Chondrocyte (in vitro differentiated cells): Measurements from ENCODE around the gene PTCD2. TPM values are rescaled to one million over a fixed set of nuclear protein-coding genes. Genes with fewer than 3 reads are reported as not detected.

ENCODE experiments used
- DNase-seq: peaks from one replicate; pipeline ENCODE4 v3.0.0; 2021; ENCODE audit warnings: mixed read lengths, low spot score
- H3K27ac Mint-ChIP-seq: one replicate; pipeline ENCODE4 v1.8.0; 2021; ENCODE audit warnings: mild to moderate bottlenecking, moderate library complexity, mixed read lengths; ENCODE audit not compliant: unreplicated experiment
- H3K27me3 Mint-ChIP-seq: 2 replicates; pipeline ENCODE4 v1.8.0; 2021; ENCODE audit warnings: low read depth, mixed read lengths
- H3K36me3 Mint-ChIP-seq: 2 replicates; pipeline ENCODE4 v1.8.0; 2021; ENCODE audit warnings: low read depth, mixed read lengths
- H3K4me1 Mint-ChIP-seq: 2 replicates; pipeline ENCODE4 v1.8.0; 2021; ENCODE audit warnings: low read depth, mild to moderate bottlenecking, mixed read lengths
- H3K4me3 Mint-ChIP-seq: one replicate; pipeline ENCODE4 v1.8.0; 2021; ENCODE audit warnings: mild to moderate bottlenecking, moderate library complexity, mixed read lengths; ENCODE audit not compliant: unreplicated experiment
- H3K9me3 Mint-ChIP-seq: 2 replicates; pipeline ENCODE4 v1.8.0; 2021; ENCODE audit warnings: low read depth, mixed read lengths
- CTCF ChIP-seq: fragments of 200-600 bp; sonication (generic); IDR thresholded peaks from 2 replicates; pipeline ENCODE4 v1.5.0; 2021; ENCODE audit warnings: antibody characterized with exemption, mild to moderate bottlenecking, moderate library complexity
- total RNA-seq: library from RNA; stranded (reverse); gene quantifications from 3 replicates; pipeline ENCODE4 v1.2.1, GENCODE V29; 2021

The PTCD2 gene
- total RNA-seq, 1 donor from 2014 or later, result 8.5 TPM

DNA sequence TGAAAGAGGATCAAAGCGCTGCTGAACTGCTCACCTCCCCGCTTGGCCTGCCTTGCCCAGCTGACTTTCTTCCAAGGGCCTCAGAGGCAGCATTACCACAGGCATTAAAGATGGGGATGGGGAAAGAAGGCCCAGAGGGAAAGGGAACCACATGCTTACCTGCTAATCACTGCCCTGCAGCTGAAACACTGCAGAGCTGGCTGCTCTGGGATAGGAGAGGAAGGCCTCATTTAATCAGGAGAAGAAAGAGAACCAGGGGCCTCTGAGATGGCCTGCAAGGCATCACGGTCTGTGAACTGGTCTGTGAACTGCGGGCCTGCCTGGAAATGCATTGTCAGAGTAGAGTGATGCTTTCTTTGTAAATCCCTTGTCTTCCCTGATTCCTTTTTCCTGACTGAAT lies 44.8 kb downstream of the PTCD2 start:
- H3K4me1 Mint-ChIP-seq, result peaks cover 32% of the 10 kb centered on the region
- no peak overlapping the region for H3K4me3 Mint-ChIP-seq
- no peak for DNase-seq
- peaks cover 3% of the 10 kb centered on the region for H3K9me3 Mint-ChIP-seq
- H3K27me3 Mint-ChIP-seq, result no peaks in the 10 kb centered on the region
- no peak for TF ChIP-seq CTCF
- peaks cover 12% of the 10 kb centered on the region for H3K36me3 Mint-ChIP-seq
- H3K27ac Mint-ChIP-seq, result no peak overlapping the region

DNA sequence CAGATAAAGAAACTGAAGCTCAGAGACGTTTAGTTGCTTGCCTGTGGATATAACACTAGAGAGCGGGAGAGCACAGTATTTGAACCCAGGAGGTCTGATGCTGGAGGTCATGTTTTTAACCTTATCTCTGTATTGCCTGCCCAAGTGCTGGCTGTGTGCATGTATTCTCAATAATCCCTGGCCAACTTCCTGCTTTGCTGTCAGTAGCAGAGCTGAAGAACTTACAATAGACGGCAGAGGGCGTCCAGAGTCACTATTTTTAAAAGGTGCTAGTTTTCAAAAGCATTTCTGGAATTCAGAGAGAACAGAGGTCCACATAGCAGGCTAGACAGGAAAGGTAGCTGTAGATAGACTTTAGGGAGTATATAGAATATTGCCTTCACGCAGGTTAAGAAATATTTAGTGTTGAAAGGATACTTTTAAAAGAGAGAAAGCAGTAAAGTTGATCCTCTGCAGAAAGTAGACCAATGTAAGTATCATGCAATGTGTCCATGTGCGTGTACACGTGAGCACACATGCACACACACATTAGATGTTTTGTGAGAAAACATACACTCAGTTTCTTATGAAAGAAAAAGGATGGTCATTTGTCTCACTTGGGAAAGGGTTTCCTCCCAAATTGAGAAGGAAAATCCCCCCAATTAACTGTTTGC lies 46.3 kb downstream of the PTCD2 start:
- Mint-ChIP-seq H3K4me3 (no peak overlapping the region), H3K27ac (no peak overlapping the region), H3K36me3 (peaks cover 6% of the 10 kb centered on the region), H3K27me3 (no peaks in the 10 kb centered on the region), H3K9me3 (peaks cover 3% of the 10 kb centered on the region), H3K4me1 (peaks cover 32% of the 10 kb centered on the region)
- no peak for DNase-seq
- peak; percentile 92 for TF ChIP-seq CTCF

DNA sequence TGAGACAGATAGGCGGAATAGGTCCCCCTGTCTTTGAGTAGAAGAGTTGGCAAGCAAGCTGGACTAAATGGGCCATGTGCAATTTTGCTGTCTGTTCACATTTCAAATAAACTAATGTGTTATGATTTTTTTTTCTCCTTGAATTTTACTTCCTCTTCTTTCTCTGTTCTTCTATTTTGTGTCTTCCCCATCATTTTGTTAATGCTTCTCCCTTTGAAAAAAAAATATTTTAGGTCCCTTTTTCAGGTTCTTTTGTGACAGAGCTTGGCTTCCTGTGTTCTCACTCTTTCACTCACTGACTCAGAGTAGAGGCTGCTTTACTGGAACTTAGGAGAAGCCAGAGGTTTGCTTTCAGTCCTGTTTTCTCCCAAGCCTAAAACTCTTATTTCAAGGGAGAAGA lies 48.1 kb downstream of the PTCD2 start:
- Mint-ChIP-seq H3K9me3 (no peaks in the 10 kb centered on the region), H3K27ac (no peak overlapping the region), H3K4me1 (peaks cover 23% of the 10 kb centered on the region), H3K4me3 (no peak overlapping the region), H3K27me3 (no peaks in the 10 kb centered on the region), H3K36me3 (no peaks in the 10 kb centered on the region)
- TF ChIP-seq CTCF, result no peak
- no peak for DNase-seq

DNA sequence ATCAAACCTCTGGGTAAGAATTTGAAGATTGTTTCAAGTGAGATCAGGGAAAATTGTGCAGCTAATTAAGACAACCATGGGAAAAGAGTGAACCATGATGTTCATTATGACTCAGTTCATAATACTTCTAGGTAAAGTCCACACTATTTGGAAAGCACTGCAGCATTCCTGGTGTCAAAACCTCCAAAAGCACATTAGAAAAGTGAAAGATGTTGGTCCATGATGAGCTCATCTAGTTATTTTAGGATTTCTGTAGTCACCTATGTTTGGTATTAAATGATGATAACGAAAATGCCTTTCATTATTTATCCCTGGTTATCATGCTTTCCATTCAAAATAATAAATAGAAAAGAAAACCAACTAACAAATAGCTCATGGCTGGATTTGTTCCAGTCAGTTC lies 49.1 kb downstream of the PTCD2 start:
- no peak overlapping the region for H3K4me3 Mint-ChIP-seq
- no peaks in the 10 kb centered on the region for H3K36me3 Mint-ChIP-seq
- no peak for TF ChIP-seq CTCF
- DNase-seq, result no peak
- peaks cover 18% of the 10 kb centered on the region for H3K4me1 Mint-ChIP-seq
- no peaks in the 10 kb centered on the region for H3K9me3 Mint-ChIP-seq
- H3K27me3 Mint-ChIP-seq, result no peaks in the 10 kb centered on the region
- H3K27ac Mint-ChIP-seq, result no peak overlapping the region

GRCh38 chr5:72369711-72370110 lies 49.5 kb downstream of the PTCD2 start:
- Mint-ChIP-seq H3K9me3 (peaks cover 3% of the 10 kb centered on the region), H3K36me3 (no peaks in the 10 kb centered on the region), H3K27me3 (no peaks in the 10 kb centered on the region), H3K4me1 (peaks cover 18% of the 10 kb centered on the region), H3K27ac (no peak overlapping the region), H3K4me3 (no peak overlapping the region)
- TF ChIP-seq CTCF, result no peak
- no peak for DNase-seq
